GM19397 (cell line): Measurements from ENCODE around the gene NEK6.

Experiments used
- ATAC-seq: cut with Tn5 transposase; IDR thresholded peaks from one replicate; pipeline ENCODE4 v1.9.1; 2021; ENCODE audit warnings: mild to moderate bottlenecking, moderate library complexity; ENCODE audit not compliant: unreplicated experiment

Gene NEK6

GRCh38 chr9:124349675-124350493 lies 92.1 kb downstream of the NEK6 start:
- ATAC-seq: no peak

GRCh38 chr9:124350494-124351263 lies 92.9 kb downstream of the NEK6 start:
- no peak for ATAC-seq

- no peak for ATAC-seq
These were observed 94.1 kb downstream of the NEK6 start for GRCh38 chr9:124351672-124352468.

GRCh38 chr9:124352616-124353015 lies 94.9 kb downstream of the NEK6 start:
- ATAC-seq: no peak

- no peak for ATAC-seq
These were observed 95.5 kb downstream of the NEK6 start for GRCh38 chr9:124353166-124353768.

GRCh38 chr9:124353811-124354274 lies 96.1 kb downstream of the NEK6 start:
- ATAC-seq: no peak

GRCh38 chr9:124354346-124355038 lies 96.7 kb downstream of the NEK6 start:
- ATAC-seq: no peak

GRCh38 chr9:124355039-124355940 lies 97.5 kb downstream of the NEK6 start:
- ATAC-seq: no peak

- ATAC-seq: no peak
These were observed 98.4 kb downstream of the NEK6 start for GRCh38 chr9:124355941-124356744.

GRCh38 chr9:124356745-124357390 lies 99.1 kb downstream of the NEK6 start:
- ATAC-seq: no peak

- no peak for ATAC-seq
These were observed 100.1 kb downstream of the NEK6 start for GRCh38 chr9:124357721-124358361.

- no peak for ATAC-seq
These were observed 100.9 kb downstream of the NEK6 start for GRCh38 chr9:124358631-124359030.

GRCh38 chr9:124359426-124359825 lies 101.7 kb downstream of the NEK6 start:
- no peak for ATAC-seq

- ATAC-seq: no peak
These were observed 102.3 kb downstream of the NEK6 start for GRCh38 chr9:124359855-124360678.

- no peak for ATAC-seq
These were observed 103.4 kb downstream of the NEK6 start for GRCh38 chr9:124361128-124361527.

GRCh38 chr9:124363326-124364096 lies 105.8 kb downstream of the NEK6 start:
- no peak for ATAC-seq
